GM21367 (cell line): ENCODE data around the gene SMIM5.
"Not testable (repeated sequence)": the region's sequence is repeated elsewhere in the genome, so short reads cannot be mapped to it uniquely, and the experiment has no call there.

Experiments used
- ATAC-seq: cut with Tn5 transposase; IDR thresholded peaks from one replicate; pipeline ENCODE4 v1.9.1; 2021; ENCODE audit not compliant: unreplicated experiment

SMIM5 gene

GRCh38 chr17:75624021-75624420 is 9.2 kb upstream of the SMIM5 start:
- no peak for ATAC-seq

DNA sequence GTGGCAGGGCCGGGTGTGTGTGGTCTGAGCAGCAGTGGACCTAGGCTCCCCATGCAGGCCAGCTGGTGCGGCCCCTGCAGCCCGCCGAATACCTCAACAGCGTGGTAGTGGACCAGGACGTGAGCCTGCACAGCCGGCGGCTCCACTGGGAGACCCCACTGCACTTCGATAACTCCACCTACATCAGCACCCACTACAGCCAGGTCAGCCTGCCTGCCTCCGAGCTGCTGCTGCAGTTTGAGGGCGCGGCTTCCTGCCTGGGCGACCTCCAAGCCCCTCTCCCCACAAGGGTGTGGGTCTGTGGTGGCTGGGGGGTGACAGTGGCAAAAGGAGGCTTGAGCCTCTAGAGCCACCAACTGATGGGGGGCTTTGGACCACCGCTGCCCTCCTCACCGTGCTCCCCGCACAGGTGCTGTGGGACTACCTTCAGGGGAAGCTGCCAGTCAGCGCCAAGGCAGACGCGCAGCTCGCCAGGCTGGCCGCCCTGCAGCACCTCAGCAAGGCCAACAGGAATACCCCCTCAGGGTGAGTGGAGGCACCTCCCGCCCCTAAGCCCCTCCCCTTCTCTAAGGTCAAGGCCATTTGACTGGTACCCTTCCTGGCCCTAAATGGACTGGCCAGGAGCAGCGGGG is 8.4 kb upstream of the SMIM5 start:
- no peak for ATAC-seq

- no peak for ATAC-seq
Observed at GRCh38 chr17:75625813-75626486, 7.3 kb upstream of the SMIM5 start.

- no peak for ATAC-seq
Observed at GRCh38 chr17:75626496-75627038, 6.7 kb upstream of the SMIM5 start.

GRCh38 chr17:75627094-75627493 is 6.1 kb upstream of the SMIM5 start:
- ATAC-seq = no peak

DNA sequence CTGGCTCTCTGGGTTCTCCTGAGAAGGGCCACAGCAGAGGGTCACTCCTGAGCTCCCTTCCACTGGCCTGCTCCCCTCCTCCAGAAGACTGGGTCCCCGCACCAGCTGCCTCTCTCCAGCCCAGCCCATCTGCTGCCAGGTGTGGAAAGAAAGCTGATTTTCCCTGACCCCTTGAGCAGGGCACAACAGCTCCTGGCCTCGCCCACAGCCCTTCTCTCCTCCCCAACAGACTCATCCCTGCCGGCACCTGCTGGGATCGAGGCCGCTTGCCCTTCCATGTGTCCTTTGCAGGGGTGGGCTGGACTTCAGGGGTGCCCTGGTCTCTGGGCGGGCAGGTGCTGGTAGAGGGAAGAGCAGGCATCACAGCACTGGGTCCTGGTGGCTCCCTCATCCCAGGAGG is 4.8 kb upstream of the SMIM5 start:
- ATAC-seq = no peak

DNA sequence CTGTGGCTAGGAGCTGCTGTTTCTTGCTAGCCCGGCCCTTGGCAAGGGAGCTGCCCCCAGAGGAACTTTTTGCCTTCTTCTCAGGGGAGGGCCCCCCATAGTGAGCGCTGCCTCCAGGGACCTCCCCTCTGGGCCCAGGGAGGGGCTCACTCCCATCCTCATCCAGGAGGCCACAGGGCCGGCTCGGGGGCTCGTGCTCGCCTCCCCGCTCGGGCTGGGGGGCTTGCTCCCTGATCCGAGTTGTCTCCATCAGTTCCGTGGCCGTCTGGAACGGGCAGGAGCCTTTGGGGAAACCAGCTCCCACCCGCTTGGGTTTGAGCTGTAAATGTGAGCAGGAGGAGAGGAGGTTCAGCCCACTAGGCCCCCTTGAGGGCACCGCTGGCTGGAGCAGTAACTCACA is 4.1 kb upstream of the SMIM5 start:
- no peak for ATAC-seq

GRCh38 chr17:75630071-75630917 is 2.9 kb upstream of the SMIM5 start:
- ATAC-seq = no peak

DNA sequence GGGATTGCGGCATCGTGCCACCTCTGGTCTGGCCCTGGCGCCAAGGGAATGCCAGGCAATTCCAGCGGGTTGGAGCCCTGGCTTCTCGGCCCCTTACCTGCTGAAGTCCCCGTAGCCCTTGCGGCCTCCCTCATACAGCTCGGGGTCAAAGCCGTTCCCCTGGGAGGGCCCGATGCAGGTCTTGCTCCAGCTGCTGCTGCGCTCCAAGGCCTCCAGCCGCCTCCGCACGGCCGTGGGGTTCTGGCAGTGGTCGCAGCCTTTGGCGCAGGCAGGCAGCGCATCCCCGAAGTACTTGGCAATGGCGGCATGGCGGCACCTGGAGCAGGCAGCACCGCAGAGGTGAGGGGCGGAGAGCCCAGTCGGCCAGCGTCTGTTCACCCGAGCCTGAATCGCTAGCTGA is 1.9 kb upstream of the SMIM5 start:
- no peak for ATAC-seq

- ATAC-seq = no peak
Observed at GRCh38 chr17:75632428-75632827, 806 bp upstream of the SMIM5 start.

DNA sequence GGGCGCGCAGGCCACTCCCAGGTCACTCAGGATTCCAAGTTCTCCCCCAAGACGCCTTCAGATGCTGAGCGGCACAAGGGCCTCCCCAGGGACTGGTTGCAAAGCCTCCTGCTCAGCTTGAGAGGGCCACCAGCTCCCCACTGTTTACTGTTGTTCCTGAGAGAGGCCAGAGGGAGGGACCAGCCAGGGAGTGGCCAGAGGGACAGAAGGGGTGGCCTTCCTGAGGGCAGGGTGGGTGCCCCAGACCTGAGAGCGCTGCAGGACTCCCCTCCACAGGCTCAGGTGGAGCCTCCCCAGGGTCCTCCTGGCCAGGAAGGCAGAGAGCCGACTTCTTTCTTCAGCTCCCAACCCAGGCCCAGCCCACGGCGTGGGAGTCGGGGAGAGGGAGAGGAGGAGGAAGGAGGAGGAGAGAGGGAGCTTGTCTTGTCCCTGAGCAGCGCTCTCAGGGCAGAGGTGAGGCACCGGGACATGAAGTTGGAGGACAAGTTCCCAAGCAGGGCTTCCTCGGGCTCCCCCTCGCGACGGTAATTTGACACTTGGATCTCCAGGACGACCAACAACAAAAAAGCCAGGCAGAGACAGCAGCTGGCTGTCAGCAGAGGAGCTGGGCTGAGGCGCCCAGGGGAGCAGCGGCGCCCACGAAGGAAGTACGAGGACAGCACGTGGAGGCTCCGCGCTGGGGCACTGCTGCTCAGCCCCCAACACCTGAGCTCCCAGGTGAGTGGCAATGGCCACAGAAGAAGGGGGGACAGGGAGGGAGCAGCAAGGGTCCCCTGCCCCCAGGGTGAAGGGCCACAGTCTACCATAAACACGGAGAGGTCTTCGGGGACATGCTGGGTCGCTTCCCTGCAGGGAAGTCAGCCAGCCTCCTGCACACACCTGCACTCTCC is 497 bp downstream of the SMIM5 start:
- ATAC-seq = no peak

- ATAC-seq = no peak
Observed at GRCh38 chr17:75634376-75634740, 1.1 kb downstream of the SMIM5 start.

DNA sequence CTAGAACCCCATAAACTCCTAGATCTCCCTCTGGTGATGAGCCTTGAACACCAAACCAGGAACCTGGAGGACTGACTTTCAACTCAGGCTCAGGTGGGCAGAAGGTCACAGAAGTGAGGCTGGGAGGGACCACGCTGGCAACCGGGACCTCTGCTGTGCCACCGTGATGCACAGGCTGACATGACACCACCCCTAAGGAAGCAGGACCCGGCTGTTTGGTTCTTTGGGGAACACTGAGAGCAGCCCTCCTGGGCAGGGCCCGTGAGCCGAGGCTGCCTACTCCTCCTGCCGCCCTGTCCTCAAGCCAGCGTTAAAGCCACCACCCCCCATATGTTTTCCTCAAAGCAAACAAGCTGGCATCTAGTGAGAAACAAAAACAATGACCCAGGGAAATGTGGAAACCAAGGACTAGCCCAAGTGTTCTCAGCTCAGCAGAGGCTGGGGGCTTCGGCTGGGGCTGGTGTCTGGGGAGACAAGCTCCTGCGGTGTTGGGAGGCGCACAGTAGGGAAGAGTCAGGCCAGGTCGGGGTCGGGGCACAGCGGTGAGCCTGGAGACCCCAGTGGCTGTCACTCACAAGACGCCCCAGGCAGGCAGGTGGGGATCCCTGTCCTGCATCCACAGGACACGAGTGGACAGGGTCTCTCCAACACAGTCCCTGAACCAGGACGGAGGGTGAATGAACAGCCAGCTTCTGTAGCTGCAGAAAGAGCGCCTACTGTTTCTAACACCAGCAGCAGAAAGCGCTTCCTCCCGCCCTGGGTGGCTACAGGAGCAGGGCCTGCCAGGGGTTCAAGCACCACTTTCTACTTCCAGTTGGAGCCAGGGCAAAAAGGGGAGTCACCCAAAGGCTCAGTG is 1.7 kb downstream of the SMIM5 start:
- ATAC-seq = no peak

- ATAC-seq = no peak
Observed at GRCh38 chr17:75635610-75636202, 2.5 kb downstream of the SMIM5 start.

DNA sequence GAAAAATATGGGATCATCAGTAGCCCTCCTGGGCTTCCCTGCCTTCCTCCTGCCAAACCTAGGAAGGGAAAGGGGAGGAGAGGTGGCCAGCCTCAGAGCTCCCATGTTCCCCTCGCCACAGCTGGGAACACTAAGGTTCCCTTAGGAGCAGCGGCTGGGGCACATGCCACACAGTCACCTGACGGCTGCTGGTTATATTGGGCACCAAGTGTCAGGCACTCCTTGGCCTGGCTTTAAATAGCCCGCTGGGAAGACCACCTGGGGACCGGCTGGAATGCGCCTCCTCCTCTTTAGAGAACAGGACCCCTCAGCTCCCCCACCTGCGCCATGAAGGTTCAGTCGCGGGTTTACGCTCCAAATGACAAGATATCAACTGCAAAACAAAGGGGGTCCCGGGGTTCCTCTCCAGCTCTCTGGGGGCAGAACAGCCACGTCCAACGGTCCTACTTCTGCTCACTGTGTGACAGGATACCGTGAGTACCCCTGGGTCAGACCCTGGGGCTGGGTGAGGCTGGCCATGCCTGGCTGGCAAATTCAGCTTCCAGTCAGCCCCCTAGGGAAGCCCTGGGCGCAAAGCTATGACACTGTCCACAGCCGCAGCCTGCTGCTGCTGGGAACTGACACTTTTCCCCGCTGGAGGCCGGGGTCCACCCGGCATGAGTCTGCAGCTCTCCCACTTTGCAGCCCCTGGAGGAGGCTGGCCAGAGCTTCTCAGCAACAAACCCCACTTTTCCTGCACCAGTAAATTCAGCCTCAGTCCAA is 3.3 kb downstream of the SMIM5 start:
- ATAC-seq = no peak

DNA sequence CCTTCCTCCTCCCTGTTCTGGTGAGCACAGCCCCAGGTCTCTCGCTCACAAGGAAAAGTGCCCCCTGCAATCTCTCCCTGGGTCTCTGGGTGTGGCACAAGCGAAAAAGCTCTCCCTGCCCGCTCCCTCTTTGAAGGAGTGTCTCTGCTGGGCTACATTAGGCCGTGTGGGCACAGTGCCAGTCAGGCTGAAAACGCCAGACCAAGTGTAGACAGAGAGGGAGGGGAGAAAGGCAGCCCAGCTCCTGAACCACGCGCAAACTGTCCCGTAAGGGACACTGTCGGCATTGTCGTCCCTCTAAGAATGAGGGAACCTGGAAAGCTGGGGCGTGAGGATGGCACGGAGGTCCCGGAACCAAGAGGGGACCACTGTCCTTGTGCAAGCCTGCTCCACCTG is 3.9 kb downstream of the SMIM5 start:
- ATAC-seq = no peak

- no peak for ATAC-seq
Observed at GRCh38 chr17:75637551-75637950, 4.3 kb downstream of the SMIM5 start.

DNA sequence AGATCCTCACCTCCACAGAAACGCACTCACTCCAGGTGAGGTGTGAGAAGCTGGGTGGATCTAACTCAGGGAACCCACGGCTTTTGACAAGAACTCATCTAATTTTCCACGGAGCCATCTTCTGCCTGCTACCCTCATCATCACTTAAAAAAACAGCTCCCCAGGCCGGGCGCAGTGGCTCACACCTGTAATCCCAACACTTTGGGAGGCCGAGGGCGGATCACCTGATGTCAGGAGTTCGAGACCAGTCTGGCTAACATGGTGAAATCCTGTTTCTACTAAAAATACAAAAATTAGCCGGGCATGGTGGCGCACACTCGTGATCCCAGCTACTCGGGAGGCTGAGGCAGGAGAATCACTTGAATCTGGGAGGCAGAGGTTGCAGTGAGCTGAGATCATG is 4.8 kb downstream of the SMIM5 start:
- ATAC-seq = not testable (repeated sequence)

GRCh38 chr17:75638893-75639292 is 5.7 kb downstream of the SMIM5 start:
- no peak for ATAC-seq
